RCC 7860 (cell line): ENCODE measurements around the gene ACAP3.

Experiments
- DNase-seq: peaks from one replicate; pipeline ENCODE4 v3.0.0-alpha.2; 2015; ENCODE audit warnings: low spot score
- FAIRE-seq: peaks from 2 replicates; lab custom pipeline; 2012; peaks lifted over from hg19 to GRCh38; lab: Jason Lieb, UNC

The ACAP3 gene

DNA sequence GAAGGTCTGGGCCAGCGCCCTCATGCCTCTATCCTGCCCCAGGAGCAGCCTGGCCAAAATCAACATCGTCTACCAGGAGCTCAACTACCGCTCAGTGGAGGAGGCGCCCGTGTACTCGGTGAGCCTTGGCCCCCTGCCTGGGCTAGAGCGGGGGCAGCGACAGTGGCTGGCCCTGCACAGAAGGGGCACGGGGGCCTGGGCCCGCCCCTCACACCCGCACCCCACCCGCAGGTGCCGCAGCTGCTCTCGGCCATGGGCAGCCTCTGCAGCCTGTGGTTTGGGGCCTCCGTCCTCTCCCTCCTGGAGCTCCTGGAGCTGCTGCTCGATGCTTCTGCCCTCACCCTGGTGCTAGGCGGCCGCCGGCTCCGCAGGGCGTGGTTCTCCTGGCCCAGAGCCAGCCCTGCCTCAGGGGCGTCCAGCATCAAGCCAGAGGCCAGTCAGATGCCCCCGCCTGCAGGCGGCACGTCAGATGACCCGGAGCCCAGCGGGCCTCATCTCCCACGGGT, 16.7 kb downstream of the ACAP3 start:
- DNase-seq (no peak), FAIRE-seq (no peak)

DNA sequence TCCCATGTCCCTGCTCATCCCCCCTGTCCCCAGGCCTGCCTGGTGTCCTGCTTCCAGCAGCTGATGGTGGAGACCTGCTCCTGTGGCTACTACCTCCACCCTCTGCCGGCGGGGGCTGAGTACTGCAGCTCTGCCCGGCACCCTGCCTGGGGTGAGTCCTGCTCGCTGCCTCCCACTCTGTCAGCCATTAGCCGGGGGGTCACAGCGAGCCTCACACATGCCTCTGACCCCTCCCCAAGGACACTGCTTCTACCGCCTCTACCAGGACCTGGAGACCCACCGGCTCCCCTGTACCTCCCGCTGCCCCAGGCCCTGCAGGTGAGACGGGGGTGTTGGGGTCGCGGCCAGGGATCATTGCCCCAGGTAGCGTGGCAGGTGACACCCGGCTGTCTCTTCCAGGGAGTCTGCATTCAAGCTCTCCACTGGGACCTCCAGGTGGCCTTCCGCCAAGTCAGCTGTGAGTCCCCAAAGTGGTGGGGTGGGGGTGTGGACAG, 17.4 kb downstream of the ACAP3 start:
- no peak for DNase-seq

DNA sequence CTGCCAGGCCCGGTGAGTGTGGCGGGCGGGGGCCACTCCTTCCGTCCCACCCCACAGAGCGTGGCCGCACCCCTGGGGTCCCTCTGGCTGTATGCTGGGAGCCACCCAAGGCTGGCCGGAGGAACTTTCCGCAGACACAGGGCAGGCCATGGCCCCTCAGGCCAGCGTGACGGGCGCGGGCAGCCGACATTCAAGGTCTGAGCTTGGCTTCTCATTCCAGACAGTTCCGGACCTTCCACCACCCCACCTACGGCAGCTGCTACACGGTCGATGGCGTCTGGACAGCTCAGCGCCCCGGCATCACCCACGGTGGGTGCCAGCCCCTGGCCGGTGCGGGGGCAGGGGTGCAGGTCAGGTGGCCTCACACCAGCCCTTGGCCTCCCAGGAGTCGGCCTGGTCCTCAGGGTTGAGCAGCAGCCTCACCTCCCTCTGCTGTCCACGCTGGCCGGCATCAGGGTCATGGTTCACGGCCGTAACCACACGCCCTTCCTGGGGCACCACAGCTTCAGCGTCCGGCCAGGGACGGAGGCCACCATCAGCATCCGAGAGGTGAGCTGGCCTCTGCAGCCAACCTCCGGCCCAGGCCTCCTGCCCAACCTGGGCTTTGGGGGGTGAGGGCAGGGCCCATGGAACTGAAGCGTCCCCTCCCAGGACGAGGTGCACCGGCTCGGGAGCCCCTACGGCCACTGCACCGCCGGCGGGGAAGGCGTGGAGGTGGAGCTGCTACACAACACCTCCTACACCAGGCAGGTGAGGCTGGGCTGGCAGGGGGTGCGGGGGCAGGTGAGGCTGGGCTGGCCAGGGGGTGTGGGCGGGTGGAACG, 20.2 kb downstream of the ACAP3 start:
- FAIRE-seq (no peak), DNase-seq (no peak)

More for the DNA sequence above, 17.4 kb downstream of the ACAP3 start:
- no peak for FAIRE-seq

DNA sequence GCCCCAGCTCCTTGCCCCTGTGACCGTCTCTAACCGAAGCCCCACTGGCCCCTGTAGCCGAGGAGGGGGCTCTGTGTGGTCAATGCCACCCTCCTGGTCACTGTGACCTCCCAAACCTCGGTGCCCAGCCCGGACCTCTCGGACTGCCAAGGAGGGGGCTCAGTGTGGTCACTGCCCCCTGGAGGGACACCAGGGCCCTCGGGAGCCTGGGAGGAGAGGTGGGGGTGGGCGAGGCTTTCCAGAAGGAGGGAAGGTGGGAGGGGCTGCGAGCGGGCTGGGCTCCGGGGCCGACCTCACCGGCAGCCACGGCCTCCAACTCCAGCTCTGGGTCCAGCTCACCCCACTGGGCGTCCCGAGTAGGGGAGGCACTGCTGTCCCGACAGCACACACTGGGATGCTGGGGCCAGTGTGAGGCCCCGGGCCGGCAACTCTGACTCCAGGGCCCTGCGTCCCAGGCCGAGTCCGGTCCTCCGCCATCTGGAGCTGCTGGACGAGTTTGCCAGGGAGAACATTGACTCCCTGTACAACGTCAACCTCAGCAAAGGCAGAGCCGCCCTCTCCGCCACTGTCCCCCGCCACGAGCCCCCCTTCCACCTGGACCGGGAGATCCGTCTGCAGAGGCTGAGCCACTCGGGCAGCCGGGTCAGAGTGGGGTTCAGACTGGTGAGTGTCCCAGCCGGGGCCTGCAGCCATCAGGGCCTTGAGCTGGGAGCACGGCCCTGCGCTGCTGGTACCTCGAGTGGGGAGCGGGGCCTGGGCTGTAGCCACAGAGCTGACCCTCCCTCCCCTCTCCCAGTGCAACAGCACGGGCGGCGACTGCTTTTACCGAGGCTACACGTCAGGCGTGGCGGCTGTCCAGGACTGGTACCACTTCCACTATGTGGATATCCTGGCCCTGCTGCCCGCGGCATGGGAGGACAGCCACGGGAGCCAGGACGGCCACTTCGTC, 21.1 kb downstream of the ACAP3 start:
- no peak for DNase-seq
- no peak for FAIRE-seq

DNA sequence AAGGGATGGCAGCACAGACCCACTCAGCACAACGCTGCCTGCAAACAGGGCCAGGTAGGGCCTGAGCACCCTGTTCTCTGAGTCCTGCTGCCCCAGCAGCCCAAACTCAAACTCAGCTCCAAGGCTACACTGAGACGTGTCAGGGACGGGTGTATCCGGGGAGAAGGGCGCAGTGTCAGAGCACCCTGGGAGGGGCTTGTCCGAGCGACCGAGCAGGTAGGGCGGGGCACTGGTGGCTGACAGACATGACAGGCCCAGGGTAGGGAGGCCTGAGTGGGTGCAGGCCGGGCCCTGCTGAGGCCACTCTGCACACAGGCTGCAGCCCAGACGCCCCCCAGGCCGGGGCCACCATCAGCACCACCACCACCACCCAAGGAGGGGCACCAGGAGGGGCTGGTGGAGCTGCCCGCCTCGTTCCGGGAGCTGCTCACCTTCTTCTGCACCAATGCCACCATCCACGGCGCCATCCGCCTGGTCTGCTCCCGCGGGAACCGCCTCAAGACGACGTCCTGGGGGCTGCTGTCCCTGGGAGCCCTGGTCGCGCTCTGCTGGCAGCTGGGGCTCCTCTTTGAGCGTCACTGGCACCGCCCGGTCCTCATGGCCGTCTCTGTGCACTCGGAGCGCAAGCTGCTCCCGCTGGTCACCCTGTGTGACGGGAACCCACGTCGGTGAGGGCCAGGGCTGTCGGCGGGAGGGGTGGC, 22.0 kb downstream of the ACAP3 start:
- no peak for FAIRE-seq

GRCh38 chr1:1285102-1285571, 22.6 kb downstream of the ACAP3 start:
- DNase-seq (no peak), FAIRE-seq (no peak)

More for the DNA sequence above, 22.0 kb downstream of the ACAP3 start:
- DNase-seq, result no peak

- FAIRE-seq (no peak), DNase-seq (no peak)
Observed at GRCh38 chr1:1284221-1285101, 23.3 kb downstream of the ACAP3 start.

DNA sequence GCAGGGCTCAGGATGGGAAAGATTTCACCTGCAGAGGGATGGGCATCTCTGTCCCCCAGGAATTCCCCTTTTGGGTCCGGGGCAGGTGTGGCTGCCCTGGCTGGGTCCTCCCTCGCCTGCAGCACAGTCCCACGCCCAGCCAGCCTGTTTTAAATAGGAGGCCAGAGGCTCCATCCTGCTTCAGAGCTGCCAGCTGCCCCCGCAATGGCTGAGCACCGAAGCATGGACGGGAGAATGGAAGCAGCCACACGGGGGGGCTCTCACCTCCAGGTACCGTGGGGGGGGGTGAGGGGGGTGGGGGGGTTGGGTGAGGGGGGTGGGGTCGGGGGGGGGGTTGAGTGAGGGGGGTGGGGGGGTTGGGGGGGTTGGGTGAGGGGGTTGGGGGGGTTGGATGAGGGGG, 23.9 kb downstream of the ACAP3 start:
- DNase-seq (peak; percentile 33), FAIRE-seq (no peak)

DNA sequence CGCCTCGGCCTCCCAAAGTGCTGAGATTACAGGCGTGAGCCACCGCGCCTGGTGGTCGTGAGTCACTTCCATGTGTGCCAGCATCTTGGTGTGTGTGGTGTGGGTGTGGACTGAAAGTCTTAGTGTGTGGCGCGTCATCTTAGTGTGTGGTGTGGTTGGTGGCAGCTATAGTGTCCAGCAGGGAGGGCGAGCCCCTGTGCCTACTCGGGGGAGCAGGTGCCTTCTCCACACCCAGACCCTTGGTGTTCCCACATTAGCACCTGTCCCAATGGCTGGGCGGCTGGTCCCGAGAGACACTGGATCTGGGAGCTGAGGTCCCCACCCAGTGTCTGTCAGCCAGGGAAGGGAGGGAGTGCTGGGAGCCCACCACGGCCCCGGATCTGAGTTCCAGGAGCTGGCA, 24.7 kb downstream of the ACAP3 start:
- DNase-seq, result peak; percentile 41
- FAIRE-seq, result no peak

DNA sequence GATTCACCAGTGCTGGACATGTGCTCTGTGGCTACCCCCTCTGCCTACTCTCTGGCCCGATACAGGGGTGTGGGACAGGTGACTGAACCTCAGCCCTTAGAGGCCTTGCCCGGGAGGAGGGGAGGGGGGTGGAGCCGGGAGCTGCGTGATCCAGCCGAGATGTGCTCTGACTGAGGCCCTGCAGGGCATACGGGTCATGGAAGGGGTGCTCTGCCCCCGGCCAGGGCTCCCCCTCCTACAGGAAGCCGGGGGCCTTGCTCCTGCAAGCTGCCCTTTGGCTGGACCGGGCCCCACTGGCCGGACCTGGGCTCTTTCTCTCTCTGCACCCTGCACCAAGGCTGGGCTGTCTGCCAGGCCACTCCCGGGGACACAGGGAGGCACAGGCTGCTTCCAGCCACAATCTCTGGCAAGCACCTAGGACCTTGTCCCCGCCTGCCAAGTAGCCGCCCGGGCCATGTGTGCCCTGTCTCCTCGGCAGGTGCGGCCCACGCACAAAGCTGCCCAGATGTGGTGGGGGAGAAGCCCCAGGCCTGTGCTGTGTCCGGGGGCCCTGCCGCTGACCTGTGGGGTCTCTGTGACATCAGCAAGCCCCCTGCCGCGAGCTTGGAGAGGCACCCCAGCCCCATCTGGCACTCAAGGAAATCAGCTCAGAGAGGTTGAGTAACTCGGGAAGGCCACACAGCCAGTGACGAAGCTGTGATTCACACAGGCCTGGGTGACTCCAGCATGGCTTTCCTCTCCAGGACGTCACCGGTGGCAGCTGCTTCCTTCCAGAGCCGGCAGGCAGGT, 26.0 kb downstream of the ACAP3 start:
- DNase-seq (peak; percentile 83), FAIRE-seq (no peak)

GRCh38 chr1:1280782-1281481, 26.8 kb downstream of the ACAP3 start:
- no peak for FAIRE-seq
- DNase-seq, result no peak

- FAIRE-seq (no peak), DNase-seq (no peak)
Observed at GRCh38 chr1:1279028-1279427, 28.7 kb downstream of the ACAP3 start.

- DNase-seq (no peak), FAIRE-seq (no peak)
Observed at GRCh38 chr1:1278620-1279019, 29.1 kb downstream of the ACAP3 start.

- no peak for FAIRE-seq
- DNase-seq, result no peak
Observed at GRCh38 chr1:1275836-1276235, 31.9 kb downstream of the ACAP3 start.

- FAIRE-seq, result no peak
- DNase-seq, result no peak
Observed at GRCh38 chr1:1274931-1275431, 32.7 kb downstream of the ACAP3 start.

DNA sequence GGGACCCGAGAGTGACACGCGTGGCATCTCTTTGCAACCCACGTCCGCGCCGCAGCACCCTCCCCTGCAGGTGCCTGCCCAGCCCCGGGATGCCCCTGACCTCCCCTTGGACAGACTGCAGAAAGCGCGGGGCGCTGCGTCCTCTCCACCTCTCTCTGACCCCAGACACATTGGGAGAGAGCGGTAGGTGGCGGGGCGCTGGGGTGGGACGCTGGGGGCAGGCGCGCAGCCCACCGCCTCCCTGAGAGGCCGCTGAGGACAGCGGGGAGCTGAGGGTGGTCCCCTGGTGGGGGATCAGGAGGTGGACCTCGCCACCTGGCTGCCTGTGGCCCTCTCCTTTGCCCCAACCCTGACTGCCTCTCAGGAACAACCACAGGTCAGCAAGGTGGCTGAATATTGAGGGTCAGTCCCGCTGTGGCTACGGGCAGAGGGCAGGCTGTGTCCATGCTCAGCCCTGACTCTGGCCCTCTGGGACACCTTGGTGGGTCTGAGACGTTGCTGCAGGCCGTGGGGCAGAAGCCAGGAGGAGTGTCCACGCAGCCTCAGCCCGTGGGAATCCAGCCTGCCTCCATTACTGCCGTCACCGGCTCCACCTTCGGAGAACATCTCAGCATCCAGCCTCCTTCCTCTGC, 33.3 kb downstream of the ACAP3 start:
- no peak for DNase-seq
- no peak for FAIRE-seq

DNA sequence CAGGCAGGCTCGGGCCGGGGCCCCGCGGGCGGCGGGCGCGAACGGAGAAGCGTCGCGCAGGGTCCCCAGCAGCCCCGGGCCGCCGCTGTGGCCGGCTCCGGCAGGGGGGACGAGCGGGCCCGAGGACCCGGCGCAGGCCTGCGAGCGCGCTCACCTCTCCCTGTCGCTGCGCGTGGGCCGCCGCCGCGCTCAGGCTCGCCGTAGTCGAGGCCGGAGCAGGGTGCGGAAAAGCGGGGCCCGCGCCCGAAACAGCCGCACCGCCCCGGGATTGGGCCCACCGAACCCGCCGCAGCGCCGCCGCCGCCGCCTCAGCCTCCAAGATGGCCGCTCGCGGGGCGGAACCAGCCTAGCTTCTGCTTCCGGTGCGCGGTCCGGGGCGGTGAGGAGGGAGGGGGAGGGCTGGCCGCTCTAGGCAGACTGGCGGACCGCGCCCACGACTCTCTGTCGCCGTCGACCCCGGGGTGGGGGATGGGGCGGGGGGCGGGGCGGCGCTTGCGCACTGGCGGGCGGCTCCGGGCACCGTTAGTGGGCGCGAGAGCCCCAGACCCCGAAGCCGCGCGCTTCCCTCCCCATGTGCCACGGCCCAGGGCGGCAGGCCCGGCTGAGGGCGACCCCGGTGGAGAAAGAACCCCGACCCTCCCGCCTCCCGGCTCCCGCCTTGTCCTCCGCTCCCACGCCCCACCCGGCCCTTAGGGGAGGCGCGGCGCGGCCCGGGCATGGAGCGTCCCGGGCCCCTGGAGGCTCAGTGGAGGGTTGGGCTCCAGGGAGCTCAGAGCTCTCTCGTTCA, 34.0 kb downstream of the ACAP3 start, which contains the start of gene UBE2J2:
Gene UBE2J2 (minus strand): TSS at position 343 of the 787 bp plus-strand sequence. CDS start 5,862 bp downstream, outside the sequence.
- DNase-seq (peak; percentile 74), FAIRE-seq (no peak)
